Measurements from ENCODE around the gene CAPZB.

CAPZB gene

DNA sequence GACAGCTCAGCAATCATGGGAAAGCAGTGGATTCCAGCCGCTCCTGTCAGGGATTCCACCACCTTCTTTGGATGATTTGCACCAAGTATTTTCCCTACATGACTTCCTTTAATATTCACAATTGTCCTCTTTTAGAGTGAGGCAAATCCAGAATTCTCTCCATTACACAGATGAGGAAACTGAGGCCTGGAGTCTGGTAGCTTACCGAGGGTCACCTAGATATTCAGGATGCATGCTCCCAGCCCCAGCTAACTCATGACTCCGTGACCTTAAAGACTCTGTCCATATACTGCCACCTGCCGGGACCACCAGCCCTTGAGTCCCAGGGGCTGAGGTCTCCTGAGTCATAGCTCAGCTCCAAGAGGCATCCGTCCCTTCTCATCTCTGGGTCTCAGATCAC lies 80.6 kb downstream of the CAPZB start:
- DNase-seq = no peak

- DNase-seq = no peak
Measured at GRCh38 chr1:19403256-19403655, 82.1 kb downstream of the CAPZB start.

- DNase-seq = no peak
Measured at GRCh38 chr1:19402031-19402813, 83.1 kb downstream of the CAPZB start.

DNA sequence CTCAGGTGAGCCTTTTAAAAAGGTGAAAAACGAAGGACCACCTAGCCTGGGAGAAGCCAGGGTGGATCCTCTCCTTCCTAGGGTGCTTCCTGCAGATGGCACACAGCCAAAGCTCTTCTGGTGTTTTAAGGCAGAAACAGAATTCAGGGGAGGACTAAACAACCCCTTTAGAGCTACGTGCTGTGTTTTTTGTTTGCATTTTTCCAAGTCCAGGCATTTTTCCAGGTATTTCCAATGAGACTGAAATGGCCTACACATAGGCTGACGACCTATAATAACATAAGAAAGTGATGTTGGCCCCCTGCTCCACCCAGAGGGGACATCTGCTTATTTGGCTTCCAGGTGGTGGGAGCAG lies 83.8 kb downstream of the CAPZB start:
- DNase-seq = no peak

DNA sequence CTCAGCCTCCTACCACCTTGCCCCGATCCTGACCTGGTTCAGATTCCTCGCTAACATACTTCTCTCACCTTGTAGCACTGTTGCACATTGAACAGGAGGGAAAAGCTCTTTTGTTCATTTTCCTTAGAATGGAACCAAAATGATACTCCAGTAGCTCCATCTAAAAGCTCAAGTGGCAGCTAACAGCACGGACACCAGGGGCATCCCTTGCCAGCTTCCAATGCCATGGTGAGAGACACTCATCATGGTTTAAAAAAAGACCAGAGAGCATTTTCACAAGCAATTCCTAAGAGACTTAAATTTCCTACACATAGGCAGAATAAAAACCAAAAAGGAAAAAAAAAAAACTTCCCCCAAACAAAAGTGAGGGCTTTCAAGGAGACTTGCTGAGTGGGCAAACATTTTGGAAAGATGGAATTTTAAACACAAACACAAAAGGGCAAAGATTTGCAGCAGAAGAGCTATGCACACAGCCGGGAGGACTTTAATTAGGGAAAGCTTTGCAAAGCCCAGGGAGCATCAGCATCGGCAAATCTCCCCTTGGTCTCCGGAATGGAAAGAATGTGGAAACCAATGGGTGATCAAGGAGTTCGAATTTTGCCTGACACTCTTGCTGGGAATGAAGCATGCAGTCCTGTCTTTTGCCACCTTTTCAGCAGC lies 84.3 kb downstream of the CAPZB start:
- no peak for DNase-seq

- no peak for DNase-seq
Measured at GRCh38 chr1:19400192-19400611, 85.1 kb downstream of the CAPZB start.

DNA sequence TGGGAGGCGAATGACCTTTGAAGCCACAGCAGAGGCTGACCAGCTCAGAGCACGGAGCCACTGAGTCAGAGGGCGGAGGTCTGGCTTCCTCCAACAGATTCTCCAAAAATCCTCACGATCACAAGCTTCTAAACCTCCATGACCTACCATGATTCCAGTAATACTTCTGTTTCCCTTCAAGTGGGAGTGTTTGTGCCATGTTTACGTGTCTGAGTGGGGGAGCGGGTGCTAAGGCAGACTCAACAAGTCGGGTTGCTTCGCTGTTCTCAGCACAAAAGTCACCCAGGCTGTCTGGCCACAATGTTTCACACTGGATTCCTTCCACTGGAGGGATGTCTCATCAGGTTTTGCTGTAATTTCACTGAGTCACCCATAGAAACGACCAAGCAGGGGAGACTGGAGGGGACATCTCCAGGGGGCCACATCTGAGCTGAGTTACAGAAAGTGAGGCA lies 87.0 kb downstream of the CAPZB start:
- DNase-seq = no peak

- DNase-seq = no peak
Measured at GRCh38 chr1:19397217-19397945, 88.0 kb downstream of the CAPZB start.

GRCh38 chr1:19396280-19396679 lies 89.1 kb downstream of the CAPZB start:
- no peak for DNase-seq

- no peak for DNase-seq
Measured at GRCh38 chr1:19395678-19396192, 89.6 kb downstream of the CAPZB start.

GRCh38 chr1:19393046-19393445 lies 92.3 kb downstream of the CAPZB start:
- DNase-seq = no peak

GRCh38 chr1:19392221-19392620 lies 93.1 kb downstream of the CAPZB start:
- DNase-seq = no peak

DNA sequence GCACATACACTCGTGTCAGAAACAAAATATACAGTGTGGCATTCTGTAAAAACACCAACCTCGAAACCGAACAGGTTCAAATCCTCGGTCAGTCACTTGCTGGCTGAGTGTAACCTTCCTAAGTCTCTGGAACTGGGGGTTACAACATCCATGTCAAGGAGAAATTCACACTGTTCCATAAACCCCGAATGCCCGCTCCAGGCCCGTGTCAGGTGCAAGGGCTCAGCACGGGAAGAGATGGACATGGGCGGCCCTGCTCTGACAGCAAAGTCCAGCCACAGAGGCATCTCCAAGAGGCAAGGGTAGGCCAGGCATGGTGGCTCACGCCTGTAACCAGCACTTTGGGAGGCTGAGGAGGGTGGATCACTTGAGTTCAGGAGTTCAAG lies 93.8 kb downstream of the CAPZB start:
- DNase-seq = no peak

GRCh38 chr1:19390901-19391595 lies 94.3 kb downstream of the CAPZB start:
- no peak for DNase-seq

DNA sequence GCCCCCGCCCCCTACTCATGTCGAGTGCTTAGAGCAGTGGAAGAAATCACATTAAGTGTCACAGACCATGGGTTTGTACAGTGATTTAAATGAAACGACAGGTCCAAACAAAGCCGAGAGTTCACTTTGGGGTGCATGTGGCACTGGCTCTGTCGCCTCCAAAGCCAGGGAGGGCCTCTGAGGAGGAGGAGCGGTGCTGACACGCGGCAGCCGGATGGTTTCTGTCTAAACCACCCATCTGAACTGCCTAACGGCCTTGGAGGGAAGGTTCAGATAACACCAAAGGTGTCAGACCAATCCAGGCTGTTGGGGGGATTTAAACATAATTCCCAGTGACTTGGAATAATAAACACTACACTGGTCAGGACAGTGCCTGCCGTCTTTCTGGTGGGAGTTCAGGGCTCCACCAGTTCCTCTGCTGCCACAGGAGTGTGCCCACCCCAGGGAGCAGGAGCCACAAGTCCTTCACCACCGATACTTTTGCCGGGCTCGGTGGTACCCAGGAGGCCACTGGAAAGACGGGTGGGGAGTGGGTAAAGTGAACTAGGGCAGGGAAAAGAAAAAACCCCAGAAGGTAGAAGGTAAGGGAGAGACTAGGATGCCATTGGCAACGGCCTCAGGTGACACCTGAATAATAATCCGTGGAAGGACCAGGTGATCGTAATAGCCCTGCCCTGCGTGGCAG lies 95.0 kb downstream of the CAPZB start:
- no peak for DNase-seq

GRCh38 chr1:19388980-19389379 lies 96.4 kb downstream of the CAPZB start:
- DNase-seq = no peak

DNA sequence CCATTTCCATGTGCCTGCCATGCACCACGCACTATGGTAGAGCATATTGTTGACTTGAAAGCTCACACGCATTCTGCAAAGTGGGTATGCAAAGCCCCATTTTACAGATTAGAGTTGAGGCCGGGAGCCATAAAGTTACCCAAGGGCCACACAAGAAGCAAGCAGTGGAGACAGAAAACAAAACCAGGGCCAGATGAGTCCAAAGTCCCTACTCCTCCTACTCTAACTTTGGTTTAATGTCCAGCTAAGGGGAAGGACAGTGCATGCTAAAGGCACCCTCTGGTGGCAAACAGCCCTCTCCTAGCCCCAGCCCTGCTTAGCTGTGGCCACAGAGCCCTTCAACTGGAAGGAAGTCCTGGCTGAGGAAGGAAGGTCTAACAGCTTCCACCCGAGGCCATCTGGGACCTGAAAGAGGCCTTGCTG lies 98.3 kb downstream of the CAPZB start:
- no peak for DNase-seq

DNA sequence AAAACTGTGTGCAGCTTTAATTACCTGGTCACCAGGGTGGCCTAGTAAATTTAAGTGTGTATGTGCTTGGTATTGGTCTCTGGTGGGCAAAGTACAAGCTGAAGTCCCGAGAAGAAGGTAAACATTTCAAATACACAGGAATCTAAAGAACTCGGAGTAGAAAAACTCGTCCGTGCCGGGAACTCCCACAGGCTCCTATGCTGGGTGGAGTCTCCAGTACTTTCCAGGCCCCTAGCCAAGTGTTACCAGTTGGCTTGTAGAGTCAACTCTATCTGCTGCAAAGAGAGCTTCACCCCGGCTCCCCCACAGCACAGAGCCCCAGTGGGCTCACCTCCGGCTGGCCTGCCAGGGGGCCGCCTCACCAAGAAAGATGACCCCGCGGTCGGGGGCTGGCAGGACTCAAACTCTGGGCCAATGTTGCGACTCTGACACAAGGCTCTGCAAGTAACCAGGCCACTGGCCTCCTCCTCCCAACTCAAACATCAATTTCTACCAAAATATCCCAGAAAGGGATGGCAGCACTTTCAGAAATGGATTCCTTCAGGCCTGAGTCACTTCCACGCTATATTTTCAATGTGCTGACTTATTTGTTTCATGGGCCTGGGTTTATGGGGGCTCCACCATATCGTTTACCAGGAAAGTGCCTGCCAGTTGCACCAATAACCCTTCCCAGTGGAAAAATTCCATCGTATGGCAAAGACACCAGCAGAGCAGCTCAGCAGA lies 99.3 kb downstream of the CAPZB start:
- no peak for DNase-seq

- DNase-seq = no peak
Measured at GRCh38 chr1:19385221-19385620, 100.1 kb downstream of the CAPZB start.

DNA sequence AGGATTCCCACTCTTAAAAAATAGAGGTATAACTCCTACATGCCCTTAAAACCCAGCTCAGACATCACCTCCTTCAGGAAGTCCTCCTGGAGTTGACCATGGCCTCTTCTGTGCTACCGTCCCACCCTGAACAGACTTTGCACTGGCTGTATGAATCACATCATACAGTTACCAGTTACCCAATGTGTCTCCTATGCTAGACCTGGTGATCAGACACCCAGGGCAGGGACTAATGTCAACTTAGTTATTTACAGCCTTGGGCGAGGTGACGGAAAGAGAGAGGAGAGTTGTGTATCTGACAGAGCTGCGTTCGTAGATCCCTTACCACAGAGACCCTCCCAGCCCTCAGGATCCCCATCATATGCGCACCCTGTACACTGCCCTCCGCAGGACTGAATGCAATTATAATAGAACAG lies 100.6 kb downstream of the CAPZB start:
- DNase-seq = no peak

DNA sequence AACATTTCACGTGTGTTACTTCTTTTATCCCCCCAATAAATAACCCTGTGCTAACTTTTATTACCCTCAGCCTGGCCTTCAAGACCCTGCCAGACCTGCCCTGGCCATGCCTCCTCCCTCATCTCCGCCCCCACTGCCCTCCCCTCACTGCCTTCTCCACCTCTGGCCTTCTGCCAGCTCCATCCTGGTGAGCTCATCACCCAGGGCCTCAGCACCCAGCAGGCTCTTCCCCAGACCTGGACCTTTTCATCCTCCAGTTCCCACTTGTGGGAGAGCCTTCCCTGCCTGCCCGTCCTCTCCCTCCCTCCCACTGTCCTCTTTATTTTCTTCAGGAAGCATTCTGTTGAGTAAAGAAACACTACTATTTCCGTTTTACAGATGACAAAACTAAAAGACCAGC lies 101.2 kb downstream of the CAPZB start:
- DNase-seq = no peak

DNA sequence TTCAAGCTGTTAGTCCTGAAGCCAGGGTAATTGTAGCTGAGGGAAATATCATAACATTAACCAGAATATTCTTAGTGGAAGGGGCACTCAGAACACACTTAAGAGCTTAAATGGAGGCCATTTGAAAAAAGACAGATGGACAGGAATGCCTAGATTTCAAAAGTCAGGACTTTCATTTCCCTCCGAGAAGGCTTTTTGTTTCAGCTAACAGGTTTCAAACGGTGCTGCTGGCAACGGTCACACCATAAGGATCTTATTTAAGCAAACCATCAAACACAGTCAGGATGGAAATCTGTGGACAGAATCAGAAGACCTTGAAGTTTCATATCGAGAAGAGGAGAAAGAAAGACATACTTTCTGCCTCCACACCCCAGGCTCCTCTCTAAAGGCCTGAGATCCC lies 103.1 kb downstream of the CAPZB start:
- DNase-seq = no peak

Data from NCI-H187 treated with DMSO at 0.1 percent for 48 hours (cell line).